Stomach smooth muscle (tissue), 2 donors: Measurements from ENCODE around the gene DPH6.
"Not testable (repeated sequence)": the region's sequence is repeated elsewhere in the genome, so short reads cannot be mapped to it uniquely, and the experiment has no call there.

Experiments used
- H3K27ac ChIP-seq: one replicate; pipeline ENCODE4 v1.7.0; 2013; ENCODE audit warnings: mild to moderate bottlenecking, low read length, inconsistent platforms
- H3K27me3 ChIP-seq, 2 donors: one replicate each; pipeline ENCODE4 v1.7.0; 2013; ENCODE audit warnings: low read length in 2 of 2; ENCODE audit not compliant: insufficient read depth in 2 of 2, control insufficient read depth in 1 of 2
- H3K36me3 ChIP-seq, 2 donors: one replicate each; pipeline ENCODE4 v1.7.0; 2013; ENCODE audit warnings: low read length in 2 of 2; ENCODE audit not compliant: control insufficient read depth in 2 of 2, insufficient read depth in 2 of 2
- H3K4me1 ChIP-seq: one replicate; pipeline ENCODE4 v1.7.0; 2013; ENCODE audit warnings: low read length; ENCODE audit not compliant: control insufficient read depth, insufficient read depth
- H3K4me3 ChIP-seq, 2 donors: one replicate each; pipeline ENCODE4 v1.7.0; 2013; ENCODE audit warnings: low read length in 2 of 2
- H3K9ac ChIP-seq, 2 donors: one replicate each; pipeline ENCODE4 v1.7.0; 2013; ENCODE audit warnings: low read length in 2 of 2, mild to moderate bottlenecking in 1 of 2
- H3K9me3 ChIP-seq, 2 donors: one replicate each; pipeline ENCODE4 v1.7.0; 2013; ENCODE audit warnings: low read length in 2 of 2; ENCODE audit not compliant: control insufficient read depth in 2 of 2
- donor health status: healthy.
- donor health status: Pancreatic carcinoma.

DPH6 gene

GRCh38 chr15:35545824-35546510 is at the start of gene DPH6:
DPH6 (minus strand) TSS chr15:35546165; CDS start chr15:35546141, 24 bp downstream.
- Histone ChIP-seq H3K36me3 (peaks cover 0 to 4% of the 10 kb centered on the region in 2 donors), H3K27ac (peak within 1 kb of the TSS; percentile 96), H3K9ac (peak within 1 kb of the TSS; percentile 92 to 98), H3K27me3 (no peaks in the 10 kb centered on the region), H3K9me3 (no peaks in the 10 kb centered on the region), H3K4me3 (peak within 1 kb of the TSS; percentile 92 to 95), H3K4me1 (peaks cover 8% of the 10 kb centered on the region)

GRCh38 chr15:35595656-35596055 is 49.7 kb upstream of the DPH6 start:
- Histone ChIP-seq H3K9ac (no peak overlapping the region), H3K4me1 (no peaks in the 10 kb centered on the region), H3K27me3 (no peaks in the 10 kb centered on the region), H3K9me3 (no peaks in the 10 kb centered on the region), H3K4me3 (no peak overlapping the region), H3K27ac (no peak overlapping the region), H3K36me3 (no peaks in the 10 kb centered on the region)

GRCh38 chr15:35591987-35592386 is 46.0 kb upstream of the DPH6 start:
- H3K27me3 ChIP-seq, H3K27ac ChIP-seq, H3K9ac ChIP-seq, H3K9me3 ChIP-seq, H3K4me1 ChIP-seq, H3K4me3 ChIP-seq, H3K36me3 ChIP-seq: not testable (repeated sequence)

- Histone ChIP-seq H3K4me1 (peaks cover 7% of the 10 kb centered on the region), H3K27me3 (no peaks in the 10 kb centered on the region), H3K9me3 (no peaks in the 10 kb centered on the region), H3K9ac (no peak overlapping the region), H3K36me3 (no peaks in the 10 kb centered on the region), H3K27ac (peak overlapping the region; percentile 31), H3K4me3 (no peak overlapping the region)
These were observed 38.0 kb upstream of the DPH6 start for GRCh38 chr15:35583863-35584528.

- Histone ChIP-seq H3K4me1 (peaks cover 7% of the 10 kb centered on the region), H3K4me3 (no peak overlapping the region), H3K27me3 (no peaks in the 10 kb centered on the region), H3K36me3 (no peaks in the 10 kb centered on the region), H3K9ac (no peak overlapping the region), H3K9me3 (no peaks in the 10 kb centered on the region), H3K27ac (no peak overlapping the region)
These were observed 34.6 kb upstream of the DPH6 start for GRCh38 chr15:35580606-35581005.

- Histone ChIP-seq H3K9ac (no peak overlapping the region), H3K27ac (no peak overlapping the region), H3K4me1 (no peaks in the 10 kb centered on the region), H3K36me3 (no peaks in the 10 kb centered on the region), H3K9me3 (no peaks in the 10 kb centered on the region), H3K4me3 (no peak overlapping the region), H3K27me3 (no peaks in the 10 kb centered on the region)
These were observed 21.4 kb upstream of the DPH6 start for GRCh38 chr15:35567392-35567791.

- Histone ChIP-seq H3K9ac (no peak overlapping the region), H3K27me3 (no peaks in the 10 kb centered on the region), H3K4me1 (no peaks in the 10 kb centered on the region), H3K9me3 (no peaks in the 10 kb centered on the region), H3K27ac (no peak overlapping the region), H3K36me3 (no peaks in the 10 kb centered on the region), H3K4me3 (no peak overlapping the region)
These were observed 21.0 kb upstream of the DPH6 start for GRCh38 chr15:35566991-35567390.

- Histone ChIP-seq H3K27ac (no peak overlapping the region), H3K9ac (no peak overlapping the region), H3K4me3 (no peak overlapping the region), H3K4me1 (no peaks in the 10 kb centered on the region), H3K36me3 (no peaks in the 10 kb centered on the region), H3K9me3 (no peaks in the 10 kb centered on the region), H3K27me3 (no peaks in the 10 kb centered on the region)
These were observed 19.9 kb upstream of the DPH6 start for GRCh38 chr15:35565901-35566300.

GRCh38 chr15:35562641-35563040 is 16.7 kb upstream of the DPH6 start:
- H3K4me3 ChIP-seq, result no peak overlapping the region
- no peaks in the 10 kb centered on the region for H3K27me3 ChIP-seq
- no peaks in the 10 kb centered on the region for H3K9me3 ChIP-seq
- H3K4me1 ChIP-seq, result no peaks in the 10 kb centered on the region
- H3K27ac ChIP-seq, result no peak overlapping the region
- no peaks in the 10 kb centered on the region for H3K36me3 ChIP-seq
- no peak overlapping the region for H3K9ac ChIP-seq

GRCh38 chr15:35561308-35561707 is 15.3 kb upstream of the DPH6 start:
- Histone ChIP-seq H3K9ac (no peak overlapping the region), H3K9me3 (no peaks in the 10 kb centered on the region), H3K27ac (no peak overlapping the region), H3K4me3 (no peak overlapping the region), H3K27me3 (no peaks in the 10 kb centered on the region), H3K4me1 (no peaks in the 10 kb centered on the region), H3K36me3 (no peaks in the 10 kb centered on the region)

- Histone ChIP-seq H3K27ac (no peak overlapping the region), H3K9ac (no peak overlapping the region), H3K36me3 (no peaks in the 10 kb centered on the region), H3K9me3 (no peaks in the 10 kb centered on the region), H3K4me3 (no peak overlapping the region), H3K27me3 (no peaks in the 10 kb centered on the region), H3K4me1 (no peaks in the 10 kb centered on the region)
These were observed 14.9 kb upstream of the DPH6 start for GRCh38 chr15:35560870-35561269.
